ENCODE measurements around the gene SFXN3. TPM values are rescaled to one million over a fixed set of nuclear protein-coding genes. Genes with fewer than 3 reads are reported as not detected.

Gene SFXN3
- total and polyA plus RNA-seq, 2 experiments from 2014 or later = 0.68 to 3.8 TPM

DNA sequence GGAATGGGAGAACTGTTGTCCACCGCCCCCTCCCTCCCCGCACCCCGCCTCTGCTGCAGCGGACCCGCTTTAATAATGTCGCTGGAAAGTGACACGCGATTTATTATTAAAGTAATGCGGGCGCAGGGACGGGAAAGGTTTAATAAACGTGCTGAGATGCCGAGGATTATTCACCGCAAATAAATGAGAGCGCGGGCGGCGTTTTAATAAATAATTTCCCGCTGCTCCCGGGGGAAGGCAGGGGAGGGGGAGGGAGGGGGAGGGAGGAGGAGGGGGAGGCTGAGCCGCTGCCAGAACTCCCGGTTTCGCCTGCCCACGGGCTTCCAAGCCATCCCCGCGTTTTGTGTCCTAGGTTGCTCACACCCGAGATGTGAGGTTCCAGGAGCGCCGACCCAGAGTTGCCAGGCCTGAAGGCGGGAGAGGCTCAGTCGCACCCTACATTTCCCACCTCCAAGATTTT is 35.9 kb downstream of the SFXN3 start:
- Histone ChIP-seq H3K9me2 (ENCODE audit: insufficient read depth) (no peaks in the 10 kb centered on the region), H3K36me3 (ENCODE audit: insufficient read depth) (no peaks in the 10 kb centered on the region), H3K27ac (ENCODE audit: low read depth) (no peak overlapping the region), H3K4me1 (ENCODE audit: insufficient read depth) (peaks cover 27% of the 10 kb centered on the region), H3F3A (replicated peaks; ENCODE audit: low read depth) (peaks cover 11% of the 10 kb centered on the region; the same call in 1 of the 2 replicates), H3K79me2 (replicated peaks; ENCODE audit: insufficient read depth) (no peaks in the 10 kb centered on the region), H3K27me3 (ENCODE audit: insufficient read depth) (peaks cover 87% of the 10 kb centered on the region), H3K4me2 (peak overlapping the region; percentile 94), H2AFZ (peak overlapping the region; percentile 95), H4K20me1 (replicated peaks; ENCODE audit: insufficient read depth) (peaks cover 9% of the 10 kb centered on the region), H3K4me3 (peak overlapping the region; percentile 74)
- Mint-ChIP-seq H3K27ac (no peak overlapping the region), H3K36me3 (ENCODE audit: low read depth) (no peaks in the 10 kb centered on the region), H3K9me3 (peaks cover 2% of the 10 kb centered on the region; the same call in 1 of the 3 replicates), H3K27me3 (ENCODE audit: insufficient read depth, low read depth, poor library complexity) (peaks cover 70% of the 10 kb centered on the region), H3K4me1 (peaks cover 33% of the 10 kb centered on the region), H3K4me3 (peak overlapping the region; percentile 81)
- TF ChIP-seq EZH2 (IDR thresholded peaks at IDR 0.05; ENCODE audit: low read depth, unreplicated experiment) = peak; percentile 27
- TF ChIP-seq, protein P1, sequence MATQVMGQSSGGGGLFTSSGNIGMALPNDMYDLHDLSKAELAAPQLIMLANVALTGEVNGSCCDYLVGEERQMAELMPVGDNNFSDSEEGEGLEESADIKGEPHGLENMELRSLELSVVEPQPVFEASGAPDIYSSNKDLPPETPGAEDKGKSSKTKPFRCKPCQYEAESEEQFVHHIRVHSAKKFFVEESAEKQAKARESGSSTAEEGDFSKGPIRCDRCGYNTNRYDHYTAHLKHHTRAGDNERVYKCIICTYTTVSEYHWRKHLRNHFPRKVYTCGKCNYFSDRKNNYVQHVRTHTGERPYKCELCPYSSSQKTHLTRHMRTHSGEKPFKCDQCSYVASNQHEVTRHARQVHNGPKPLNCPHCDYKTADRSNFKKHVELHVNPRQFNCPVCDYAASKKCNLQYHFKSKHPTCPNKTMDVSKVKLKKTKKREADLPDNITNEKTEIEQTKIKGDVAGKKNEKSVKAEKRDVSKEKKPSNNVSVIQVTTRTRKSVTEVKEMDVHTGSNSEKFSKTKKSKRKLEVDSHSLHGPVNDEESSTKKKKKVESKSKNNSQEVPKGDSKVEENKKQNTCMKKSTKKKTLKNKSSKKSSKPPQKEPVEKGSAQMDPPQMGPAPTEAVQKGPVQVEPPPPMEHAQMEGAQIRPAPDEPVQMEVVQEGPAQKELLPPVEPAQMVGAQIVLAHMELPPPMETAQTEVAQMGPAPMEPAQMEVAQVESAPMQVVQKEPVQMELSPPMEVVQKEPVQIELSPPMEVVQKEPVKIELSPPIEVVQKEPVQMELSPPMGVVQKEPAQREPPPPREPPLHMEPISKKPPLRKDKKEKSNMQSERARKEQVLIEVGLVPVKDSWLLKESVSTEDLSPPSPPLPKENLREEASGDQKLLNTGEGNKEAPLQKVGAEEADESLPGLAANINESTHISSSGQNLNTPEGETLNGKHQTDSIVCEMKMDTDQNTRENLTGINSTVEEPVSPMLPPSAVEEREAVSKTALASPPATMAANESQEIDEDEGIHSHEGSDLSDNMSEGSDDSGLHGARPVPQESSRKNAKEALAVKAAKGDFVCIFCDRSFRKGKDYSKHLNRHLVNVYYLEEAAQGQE (IDR thresholded peaks at IDR 0.05; ENCODE audit: unreplicated experiment) = no peak
- DNase-seq (ENCODE audit: low spot score) (no peak), ATAC-seq (no peak)

DNA sequence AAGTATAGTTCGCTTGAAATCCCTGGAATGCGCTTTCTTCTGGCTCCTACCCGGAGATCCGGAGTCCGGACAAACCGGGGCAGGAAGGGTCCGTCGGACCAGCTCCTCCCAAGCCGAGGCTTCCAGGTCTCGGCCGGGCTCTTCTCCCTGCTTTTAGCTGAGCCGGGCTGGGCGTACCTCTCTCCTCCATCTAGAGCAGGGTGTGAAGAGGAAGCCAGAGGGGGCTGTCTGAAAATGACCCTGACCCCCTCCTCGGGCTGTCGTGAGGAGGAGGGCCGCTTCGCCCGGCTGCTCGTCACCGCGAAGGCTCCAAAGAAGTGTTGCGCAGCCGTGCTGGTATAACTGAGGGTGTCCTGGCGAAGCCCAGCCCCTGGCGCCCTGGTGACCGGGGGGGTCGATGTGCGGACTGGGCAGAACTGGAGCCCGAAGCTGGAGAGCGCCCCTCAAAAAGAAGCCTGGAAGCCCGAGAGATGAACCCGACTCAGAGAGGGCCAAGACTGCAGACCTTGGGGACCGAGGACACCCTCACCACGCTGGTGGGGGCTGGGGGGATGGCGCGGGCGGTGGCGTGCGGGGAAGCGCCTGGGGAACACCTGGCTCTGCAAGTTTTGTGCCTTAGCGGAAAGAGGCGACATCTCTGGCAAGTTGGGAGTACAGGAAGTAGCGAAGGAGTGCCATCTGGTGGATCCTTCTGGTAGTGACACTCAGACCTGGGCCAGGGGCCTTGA is 36.5 kb downstream of the SFXN3 start:
- peak overlapping the region; percentile 74 for H3K4me3 ChIP-seq
- peaks cover 70% of the 10 kb centered on the region for H3K27me3 Mint-ChIP-seq (ENCODE audit: insufficient read depth, low read depth, poor library complexity)
- no peaks in the 10 kb centered on the region for H3K9me2 ChIP-seq (ENCODE audit: insufficient read depth)
- no peak overlapping the region for H3K27ac Mint-ChIP-seq
- H3K4me1 ChIP-seq (ENCODE audit: insufficient read depth) = peaks cover 23% of the 10 kb centered on the region
- H3F3A ChIP-seq (replicated peaks; ENCODE audit: low read depth) = peaks cover 5% of the 10 kb centered on the region; the same call in 1 of the 2 replicates
- DNase-seq (ENCODE audit: low spot score) (peak; percentile 92), ATAC-seq (peak; percentile 29)
- peak overlapping the region; percentile 94 for H3K4me2 ChIP-seq
- peaks cover 9% of the 10 kb centered on the region for H4K20me1 ChIP-seq (replicated peaks; ENCODE audit: insufficient read depth)
- H3K9me3 Mint-ChIP-seq = peaks cover 2% of the 10 kb centered on the region; the same call in 1 of the 3 replicates
- H3K27me3 ChIP-seq (ENCODE audit: insufficient read depth) = peaks cover 87% of the 10 kb centered on the region
- no peak overlapping the region for H3K27ac ChIP-seq (ENCODE audit: low read depth)
- peak overlapping the region; percentile 81 for H3K4me3 Mint-ChIP-seq
- no peaks in the 10 kb centered on the region for H3K36me3 ChIP-seq (ENCODE audit: insufficient read depth)
- H3K79me2 ChIP-seq (replicated peaks; ENCODE audit: insufficient read depth) = no peaks in the 10 kb centered on the region
- H3K36me3 Mint-ChIP-seq (ENCODE audit: low read depth) = no peaks in the 10 kb centered on the region
- H3K4me1 Mint-ChIP-seq = peaks cover 36% of the 10 kb centered on the region
- H2AFZ ChIP-seq = peak overlapping the region; percentile 95
- TF ChIP-seq, protein P2, sequence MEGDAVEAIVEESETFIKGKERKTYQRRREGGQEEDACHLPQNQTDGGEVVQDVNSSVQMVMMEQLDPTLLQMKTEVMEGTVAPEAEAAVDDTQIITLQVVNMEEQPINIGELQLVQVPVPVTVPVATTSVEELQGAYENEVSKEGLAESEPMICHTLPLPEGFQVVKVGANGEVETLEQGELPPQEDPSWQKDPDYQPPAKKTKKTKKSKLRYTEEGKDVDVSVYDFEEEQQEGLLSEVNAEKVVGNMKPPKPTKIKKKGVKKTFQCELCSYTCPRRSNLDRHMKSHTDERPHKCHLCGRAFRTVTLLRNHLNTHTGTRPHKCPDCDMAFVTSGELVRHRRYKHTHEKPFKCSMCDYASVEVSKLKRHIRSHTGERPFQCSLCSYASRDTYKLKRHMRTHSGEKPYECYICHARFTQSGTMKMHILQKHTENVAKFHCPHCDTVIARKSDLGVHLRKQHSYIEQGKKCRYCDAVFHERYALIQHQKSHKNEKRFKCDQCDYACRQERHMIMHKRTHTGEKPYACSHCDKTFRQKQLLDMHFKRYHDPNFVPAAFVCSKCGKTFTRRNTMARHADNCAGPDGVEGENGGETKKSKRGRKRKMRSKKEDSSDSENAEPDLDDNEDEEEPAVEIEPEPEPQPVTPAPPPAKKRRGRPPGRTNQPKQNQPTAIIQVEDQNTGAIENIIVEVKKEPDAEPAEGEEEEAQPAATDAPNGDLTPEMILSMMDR (conservative IDR thresholded peaks at IDR 0.05; ENCODE audit: low read depth in 2 of 2) = peak; percentile 74 to 89
- TF ChIP-seq EZH2 (IDR thresholded peaks at IDR 0.05; ENCODE audit: low read depth, unreplicated experiment) (peak; percentile 50), STAT1 (IDR thresholded peaks at IDR 0.05; ENCODE audit: unreplicated experiment) (no peak), POLR2AphosphoS5 (IDR thresholded peaks at IDR 0.05; ENCODE audit: low read depth) (no peak), EZH2phosphoT487 (IDR thresholded peaks at IDR 0.05; ENCODE audit: unreplicated experiment) (peak; percentile 60)
- TF ChIP-seq, protein P3, sequence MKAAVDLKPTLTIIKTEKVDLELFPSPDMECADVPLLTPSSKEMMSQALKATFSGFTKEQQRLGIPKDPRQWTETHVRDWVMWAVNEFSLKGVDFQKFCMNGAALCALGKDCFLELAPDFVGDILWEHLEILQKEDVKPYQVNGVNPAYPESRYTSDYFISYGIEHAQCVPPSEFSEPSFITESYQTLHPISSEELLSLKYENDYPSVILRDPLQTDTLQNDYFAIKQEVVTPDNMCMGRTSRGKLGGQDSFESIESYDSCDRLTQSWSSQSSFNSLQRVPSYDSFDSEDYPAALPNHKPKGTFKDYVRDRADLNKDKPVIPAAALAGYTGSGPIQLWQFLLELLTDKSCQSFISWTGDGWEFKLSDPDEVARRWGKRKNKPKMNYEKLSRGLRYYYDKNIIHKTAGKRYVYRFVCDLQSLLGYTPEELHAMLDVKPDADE (IDR thresholded peaks at IDR 0.05) = peak; percentile 65
